PC-3 (cell line): Measurements from ENCODE around the gene DMC1.

Source experiments
- CTCF ChIP-seq: fragments of 300-600 bp; sonication (generic); conservative IDR thresholded peaks from 2 replicates; pipeline ENCODE4 v1.5.1; 2017; ENCODE audit warnings: antibody characterized with exemption, low read depth, mild to moderate bottlenecking, low read length
- EZH2 ChIP-seq: fragments of 300-600 bp; sonication (generic); IDR thresholded peaks from one replicate; pipeline ENCODE4 v1.6.1; 2017; ENCODE audit warnings: antibody characterized with exemption, mild to moderate bottlenecking, low read length; ENCODE audit not compliant: unreplicated experiment
- EZH2phosphoT487 ChIP-seq: fragments of 300-600 bp; sonication (generic); IDR thresholded peaks from 2 replicates; pipeline ENCODE4 v1.6.1; 2018; ENCODE audit warnings: mild to moderate bottlenecking, antibody characterized with exemption, low read length, borderline replicate concordance

GRCh38 chr22:38599466-38599865 lies 29.5 kb upstream of the DMC1 start:
- TF ChIP-seq CTCF (no peak), EZH2 (no peak), EZH2phosphoT487 (no peak)
